Ovary (tissue), 3 donors: ENCODE data around the gene TRIL.

ENCODE experiments used
- EP300 ChIP-seq: sonication (generic); formaldehyde crosslinking; IDR thresholded peaks from one replicate; pipeline ENCODE4 v1.6.1; 2017; ENCODE audit warnings: antibody characterized with exemption
- TF ChIP-seq, protein P1 (sequence below), 3 donors: fragments of 450-650 bp in 2 of 3; fragments of 200-600 bp in 1 of 3; IDR thresholded peaks; one replicate each; pipeline versions ENCODE4 v1.5.1 to v1.8.0; 2016 to 2022; ENCODE audit warnings: antibody characterized with exemption in 3 of 3, mild to moderate bottlenecking in 1 of 3
- donor health status: DM: no; HTN: no; CAD: no.

DNA sequence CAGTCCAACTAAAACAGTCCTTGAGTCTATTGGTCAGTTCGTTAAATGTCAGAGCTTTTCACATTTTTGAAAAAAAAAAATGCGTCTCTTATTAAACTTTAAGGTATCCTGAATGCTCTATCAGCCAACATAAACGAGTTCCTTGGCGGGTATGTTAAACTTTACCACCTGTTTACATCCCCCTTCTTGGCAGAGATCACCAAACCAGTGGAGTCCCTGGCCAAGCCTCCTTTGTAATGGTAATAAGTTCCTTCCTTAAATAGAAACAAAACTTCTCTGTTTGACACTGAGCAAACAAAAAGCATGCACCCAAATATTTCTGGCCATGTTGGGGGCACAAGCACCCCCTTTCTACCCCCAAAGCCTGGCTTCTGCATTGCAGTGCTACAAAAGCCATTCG lies 3.2 kb downstream of the TRIL start:
- TF ChIP-seq, protein P1, sequence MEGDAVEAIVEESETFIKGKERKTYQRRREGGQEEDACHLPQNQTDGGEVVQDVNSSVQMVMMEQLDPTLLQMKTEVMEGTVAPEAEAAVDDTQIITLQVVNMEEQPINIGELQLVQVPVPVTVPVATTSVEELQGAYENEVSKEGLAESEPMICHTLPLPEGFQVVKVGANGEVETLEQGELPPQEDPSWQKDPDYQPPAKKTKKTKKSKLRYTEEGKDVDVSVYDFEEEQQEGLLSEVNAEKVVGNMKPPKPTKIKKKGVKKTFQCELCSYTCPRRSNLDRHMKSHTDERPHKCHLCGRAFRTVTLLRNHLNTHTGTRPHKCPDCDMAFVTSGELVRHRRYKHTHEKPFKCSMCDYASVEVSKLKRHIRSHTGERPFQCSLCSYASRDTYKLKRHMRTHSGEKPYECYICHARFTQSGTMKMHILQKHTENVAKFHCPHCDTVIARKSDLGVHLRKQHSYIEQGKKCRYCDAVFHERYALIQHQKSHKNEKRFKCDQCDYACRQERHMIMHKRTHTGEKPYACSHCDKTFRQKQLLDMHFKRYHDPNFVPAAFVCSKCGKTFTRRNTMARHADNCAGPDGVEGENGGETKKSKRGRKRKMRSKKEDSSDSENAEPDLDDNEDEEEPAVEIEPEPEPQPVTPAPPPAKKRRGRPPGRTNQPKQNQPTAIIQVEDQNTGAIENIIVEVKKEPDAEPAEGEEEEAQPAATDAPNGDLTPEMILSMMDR (IDR thresholded peaks at IDR 0.05) = no peak
- no peak for TF ChIP-seq EP300
